Thyroid gland (tissue), 4 donors: ENCODE results near the gene HES1.

Experiments
- CTCF ChIP-seq, 6 experiments: fragments of 200-600 bp in 3 of 6; fragments of 450-650 bp in 3 of 6; sonication (generic) in 3 of 6; IDR thresholded peaks; one replicate each; pipeline ENCODE4 v1.5.1; 2016 to 2019; ENCODE audit warnings: antibody characterized with exemption in 6 of 6, mild to moderate bottlenecking in 2 of 6, inconsistent platforms in 1 of 6, moderate library complexity in 1 of 6
- POLR2A ChIP-seq, 2 donors: fragments of 450-650 bp; IDR thresholded peaks; one replicate each; pipeline ENCODE4 v1.6.1; 2017; ENCODE audit warnings: antibody characterized with exemption in 2 of 2, mild to moderate bottlenecking in 2 of 2, moderate library complexity in 1 of 2

DNA sequence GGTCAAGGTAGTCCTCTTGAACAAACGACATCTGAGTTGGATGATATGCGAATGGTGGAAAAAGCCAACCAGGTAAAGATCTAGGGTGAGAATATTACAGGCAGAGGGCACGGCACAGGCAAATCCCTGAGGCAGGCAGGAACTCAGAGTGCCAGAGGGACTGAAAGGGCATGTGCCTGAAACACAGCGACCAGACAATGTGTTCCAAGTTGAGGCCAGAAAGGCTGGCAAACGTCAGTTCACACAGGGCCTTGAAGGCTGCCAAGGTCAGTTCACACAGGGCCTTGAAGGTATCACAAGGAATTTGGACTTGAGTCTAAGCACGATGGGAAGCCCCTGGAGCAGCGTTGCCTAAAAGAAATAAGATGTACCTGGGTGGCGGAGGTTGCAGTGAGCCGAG lies 20.1 kb downstream of the HES1 start:
- TF ChIP-seq CTCF (IDR thresholded peaks at IDR 0.05) (no peak), POLR2A (IDR thresholded peaks at IDR 0.05) (no peak)
